GM19468 (cell line): ENCODE data around the gene PLIN3.
"Not testable (repeated sequence)": the region's sequence is repeated elsewhere in the genome, so short reads cannot be mapped to it uniquely, and the experiment has no call there.

Source experiments
- ATAC-seq: cut with Tn5 transposase; IDR thresholded peaks from one replicate; pipeline ENCODE4 v1.9.1; 2021; ENCODE audit warnings: mild to moderate bottlenecking, moderate library complexity, moderate number of reproducible peaks; ENCODE audit not compliant: unreplicated experiment; ENCODE audit errors: extremely low read depth

Gene PLIN3

GRCh38 chr19:4851551-4852290 is 15.7 kb downstream of the PLIN3 start:
- no peak for ATAC-seq

GRCh38 chr19:4849019-4849418 is 18.4 kb downstream of the PLIN3 start:
- no peak for ATAC-seq

DNA sequence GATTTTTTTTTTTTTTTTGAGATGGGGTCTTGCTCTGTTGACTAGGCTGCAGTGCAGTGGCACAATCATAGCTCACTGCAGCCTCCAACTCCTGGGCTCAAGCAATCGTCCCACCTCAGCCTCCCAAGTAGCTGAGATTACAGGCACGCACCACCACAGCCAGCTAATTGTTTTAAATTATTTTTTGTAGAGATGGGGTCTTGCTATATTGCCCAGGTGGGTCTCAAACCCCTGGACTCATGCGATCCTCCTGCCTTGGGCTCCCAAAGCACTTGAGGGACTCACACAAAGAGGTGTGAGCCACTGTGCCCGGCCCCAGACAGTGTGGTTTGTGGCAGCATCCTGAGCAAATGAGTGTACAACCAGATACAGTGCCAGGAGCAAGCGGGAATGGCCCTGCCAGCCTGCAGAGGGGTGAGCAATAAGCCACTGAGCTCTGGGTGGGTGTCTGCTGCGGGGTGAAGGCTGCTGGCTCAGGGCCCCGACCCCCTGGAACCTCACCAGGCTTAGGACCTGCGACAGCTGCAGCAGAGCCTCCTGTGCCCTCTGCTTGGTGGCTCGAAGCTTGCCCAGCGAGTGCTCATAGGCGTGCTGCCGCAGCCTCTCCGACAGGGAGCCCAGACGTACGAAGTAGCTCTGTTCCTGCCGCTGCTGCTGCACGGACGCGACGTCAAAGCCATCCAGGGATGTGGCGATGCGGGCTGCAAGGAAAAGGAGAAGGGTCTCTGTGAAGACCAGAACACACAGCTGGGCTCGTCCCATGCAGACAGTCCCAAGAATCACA is 20.1 kb downstream of the PLIN3 start:
- ATAC-seq = no peak

- not testable (repeated sequence) for ATAC-seq
These were observed 21.5 kb downstream of the PLIN3 start for GRCh38 chr19:4845975-4846374.

DNA sequence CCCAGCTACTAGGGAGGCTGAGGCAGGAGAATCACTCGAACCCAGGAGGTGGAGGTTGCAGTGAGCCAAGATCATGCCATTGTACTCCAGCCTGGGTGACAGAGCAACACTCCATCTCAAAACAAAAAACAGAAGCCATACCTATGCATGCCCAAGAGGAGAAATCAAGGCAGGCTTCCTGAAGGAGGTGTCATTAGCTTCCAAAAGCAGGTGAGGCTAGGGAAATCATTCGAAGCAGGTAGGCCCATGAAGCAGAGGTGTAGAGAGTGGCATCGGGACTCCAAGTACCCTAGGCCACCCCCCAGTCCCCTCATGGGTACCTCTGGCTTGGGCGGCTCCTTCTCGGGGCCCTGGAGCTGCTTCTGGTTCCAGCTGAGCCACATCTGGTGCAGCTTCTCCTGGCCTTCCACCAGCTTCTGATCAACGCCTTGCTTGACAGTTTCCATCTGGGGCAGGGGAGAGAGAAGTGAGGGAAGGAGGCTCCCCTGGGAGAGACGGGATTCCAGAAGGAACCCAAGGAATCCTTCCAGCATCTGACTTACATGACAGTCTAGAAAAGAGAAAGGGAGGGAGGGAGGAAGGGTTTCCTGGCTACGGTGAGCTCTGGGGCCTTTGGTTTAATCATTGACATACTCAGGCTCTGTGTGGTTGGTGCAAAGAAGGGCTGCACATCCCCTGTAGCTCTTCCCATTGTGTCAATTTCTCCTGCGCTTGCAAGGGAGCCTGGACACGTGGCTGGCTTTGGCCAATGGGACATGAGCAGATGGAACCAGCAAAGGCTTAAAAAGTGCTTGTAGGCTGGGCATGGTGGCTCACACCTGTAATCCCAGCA is 22.9 kb downstream of the PLIN3 start:
- no peak for ATAC-seq

GRCh38 chr19:4843647-4843965 is 23.9 kb downstream of the PLIN3 start:
- no peak for ATAC-seq

DNA sequence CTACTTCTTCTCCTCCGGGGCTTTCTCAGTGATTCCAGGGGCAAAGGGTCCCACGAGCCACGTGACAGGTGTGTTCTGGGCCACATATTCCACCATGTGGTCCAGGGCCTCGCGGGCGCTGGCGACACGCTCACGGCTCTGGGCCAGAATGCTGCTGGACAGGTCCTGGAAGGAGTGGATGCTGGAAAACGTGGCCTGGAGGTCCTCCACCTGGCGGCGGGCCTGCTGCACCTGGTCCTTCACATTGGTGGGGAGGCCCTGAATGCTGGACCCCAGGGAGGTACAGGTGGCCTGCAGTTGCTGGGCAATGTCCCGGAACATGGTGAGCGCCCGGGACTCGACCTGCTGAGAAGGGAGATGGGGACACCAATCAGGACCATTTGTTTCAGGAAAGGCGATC is 28.3 kb downstream of the PLIN3 start:
- no peak for ATAC-seq

DNA sequence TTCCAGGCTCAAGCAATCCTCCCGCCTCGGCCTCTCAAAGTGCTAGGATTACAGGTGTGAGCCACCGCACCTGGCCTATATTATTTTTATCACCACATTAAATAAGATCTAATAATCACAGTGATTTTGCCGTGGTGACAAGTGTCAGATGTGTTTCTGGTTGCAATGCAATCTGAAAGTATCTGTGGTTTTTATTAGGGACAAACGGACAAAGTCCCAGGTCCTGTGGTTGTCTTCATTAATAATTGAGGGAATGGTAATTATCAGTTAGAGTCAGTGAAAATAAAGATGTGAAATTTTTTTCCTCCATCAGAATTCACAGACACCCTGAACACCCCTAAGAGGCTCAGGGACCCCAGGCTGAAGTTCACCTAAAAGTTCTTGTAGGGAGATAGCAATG is 34.7 kb downstream of the PLIN3 start:
- ATAC-seq = no peak

DNA sequence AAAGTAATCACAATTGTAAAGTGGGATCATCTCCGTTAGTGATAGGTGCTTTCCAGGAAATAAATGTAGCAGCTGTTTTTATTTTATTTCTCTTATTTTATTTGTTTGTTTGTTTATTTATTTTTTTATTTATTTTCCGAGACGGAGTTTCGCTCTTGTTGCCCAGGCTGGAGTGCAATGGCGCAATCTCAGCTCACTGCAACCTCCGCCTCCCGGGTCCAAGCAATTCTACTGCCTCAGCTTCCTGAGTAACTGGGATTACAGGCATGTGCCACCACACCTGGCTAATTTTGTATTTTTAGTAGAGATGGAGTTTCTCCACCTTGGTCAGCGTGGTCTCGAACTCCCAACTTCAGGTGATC is 35.5 kb downstream of the PLIN3 start:
- not testable (repeated sequence) for ATAC-seq

GRCh38 chr19:4831304-4831978 is 36.0 kb downstream of the PLIN3 start, which contains the start of gene TICAM1:
Gene TICAM1, minus strand, starts transcription at chr19:4831712. Its CDS starts 13,335 bp downstream, at chr19:4818377.
- ATAC-seq = no peak

DNA sequence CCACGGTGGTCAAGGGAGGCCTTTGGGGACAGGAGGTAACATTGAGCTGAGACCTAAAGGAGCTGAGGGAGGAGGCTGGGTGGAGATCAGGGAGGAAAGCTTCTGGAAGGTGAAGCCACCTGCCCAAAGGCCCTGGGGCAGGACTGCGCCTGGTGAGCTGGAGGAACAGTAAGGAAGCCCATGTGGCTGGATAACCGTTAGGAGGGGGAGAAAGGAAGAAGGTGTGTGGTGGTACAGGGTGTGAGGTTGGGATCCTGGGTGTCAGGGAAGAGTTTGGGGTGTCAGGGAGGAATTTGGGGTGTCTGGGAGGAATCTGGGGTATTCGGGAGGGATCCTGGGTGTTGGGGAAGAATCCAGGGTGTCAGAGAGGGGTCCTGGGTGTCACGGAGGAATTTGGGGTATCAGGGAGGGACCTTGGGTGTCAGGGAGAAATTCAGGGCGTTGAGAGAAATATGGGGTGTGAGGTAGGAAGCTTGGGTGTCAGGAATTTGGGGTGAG is 36.6 kb downstream of the PLIN3 start:
- no peak for ATAC-seq

DNA sequence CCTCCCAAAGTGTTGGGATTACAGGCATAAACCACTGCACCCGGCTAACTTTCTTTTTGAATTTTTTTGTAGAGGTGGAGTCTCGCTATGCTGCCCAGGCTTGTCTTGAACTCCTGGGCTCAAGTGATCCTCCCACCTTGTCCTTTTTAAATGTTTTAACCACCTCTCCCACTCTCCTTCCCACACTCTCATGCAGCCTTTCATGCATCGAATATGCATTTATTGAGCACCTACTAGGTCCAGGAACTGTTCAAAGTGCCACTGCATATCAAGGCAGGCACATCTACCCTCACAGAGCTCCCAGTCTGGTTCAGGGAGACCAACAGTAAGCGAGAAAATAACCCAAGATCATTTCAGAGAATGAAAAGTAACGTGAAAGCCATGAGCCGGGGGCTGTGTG is 37.1 kb downstream of the PLIN3 start:
- ATAC-seq = no peak

DNA sequence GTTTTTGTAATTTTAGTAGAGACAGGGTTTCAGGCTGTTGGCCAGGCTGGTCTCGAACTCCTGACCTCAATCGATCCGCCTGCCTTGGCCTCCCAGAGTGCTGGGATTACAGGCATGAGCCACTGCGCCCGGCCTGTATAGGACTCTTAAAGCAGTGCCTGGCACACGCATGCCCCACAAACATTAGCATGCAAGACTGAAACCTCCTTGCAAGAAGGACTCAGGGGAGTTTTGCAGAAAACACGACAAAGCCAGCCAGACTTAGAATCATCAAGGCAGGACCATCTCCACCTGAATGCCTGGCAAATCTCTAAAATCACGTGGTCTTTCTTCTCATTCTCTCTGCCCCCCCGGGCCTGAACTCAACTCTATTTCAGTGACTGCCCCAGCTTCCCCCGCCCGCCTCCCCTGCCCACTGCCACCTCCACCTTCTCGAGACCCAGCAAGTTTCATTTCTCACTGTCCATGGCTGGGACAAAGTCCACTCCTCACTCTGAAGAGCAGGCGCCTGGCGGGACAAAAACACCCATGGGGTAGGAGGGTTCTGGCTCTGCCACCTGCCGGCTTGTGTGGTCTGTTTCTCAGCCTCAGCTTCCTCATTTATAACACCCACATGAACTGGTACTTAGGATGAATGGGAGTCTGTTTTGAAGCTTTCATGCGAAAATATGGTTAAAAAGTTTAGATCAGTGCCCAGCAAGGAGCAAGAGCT is 38.3 kb downstream of the PLIN3 start:
- ATAC-seq = no peak

DNA sequence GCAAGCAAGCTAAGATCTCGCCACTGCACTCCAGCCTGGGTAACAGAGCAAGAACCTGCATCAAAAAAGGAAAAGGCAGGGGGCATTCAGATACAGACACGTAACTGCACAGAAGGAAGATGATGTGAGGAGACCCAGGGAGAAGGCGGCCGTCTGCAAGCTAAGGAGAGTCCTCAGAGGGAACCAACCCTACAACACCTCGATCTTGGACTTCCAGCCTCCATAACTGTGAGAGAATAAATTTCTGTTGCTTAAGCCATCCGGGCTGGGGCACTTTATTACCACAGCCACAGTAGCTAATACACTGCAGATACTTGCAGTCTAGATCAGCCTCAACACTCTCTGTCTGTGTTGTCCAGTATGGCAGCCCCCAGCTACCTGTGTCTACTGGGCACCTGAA is 43.9 kb downstream of the PLIN3 start:
- ATAC-seq = no peak

DNA sequence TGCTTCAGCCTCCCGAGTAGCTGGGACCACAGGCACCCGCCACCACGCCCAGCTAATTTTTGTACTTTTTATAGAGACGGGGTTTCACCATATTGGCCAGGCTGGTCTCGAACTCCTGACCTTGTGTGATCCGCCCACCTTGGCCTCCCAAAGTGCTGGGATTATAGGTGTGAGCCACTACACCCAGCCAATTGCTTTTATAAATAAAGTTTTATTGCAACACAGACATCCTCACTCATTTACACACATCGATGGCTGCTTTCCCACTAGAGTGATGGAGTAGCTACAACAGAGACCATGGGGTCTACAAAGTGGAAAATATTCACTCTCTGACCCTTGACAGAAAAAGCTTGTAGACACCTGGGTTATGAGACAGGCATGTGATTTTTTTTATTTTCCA is 45.1 kb downstream of the PLIN3 start:
- not testable (repeated sequence) for ATAC-seq

DNA sequence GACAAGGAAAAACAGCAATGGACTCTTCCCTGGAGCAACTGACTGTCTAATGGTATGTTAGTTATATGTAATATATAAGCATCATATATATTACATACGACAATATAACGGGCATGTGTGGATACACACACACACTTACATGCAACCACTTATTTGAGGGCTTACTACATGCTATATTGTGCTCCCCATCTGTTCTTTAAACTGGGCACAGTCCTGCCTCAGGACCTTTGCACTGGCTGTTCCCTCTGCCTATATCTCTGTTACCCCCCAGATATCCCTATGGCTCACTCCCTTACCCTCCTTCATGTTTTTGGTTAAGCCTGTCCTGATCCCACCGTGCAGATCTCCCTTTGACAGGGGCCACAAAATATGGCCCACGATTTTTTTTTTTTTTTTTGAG is 46.2 kb downstream of the PLIN3 start:
- no peak for ATAC-seq

- no peak for ATAC-seq
These were observed 49.8 kb downstream of the PLIN3 start for GRCh38 chr19:4817467-4818277.

GRCh38 chr19:4816950-4817278 is 50.6 kb downstream of the PLIN3 start:
- no peak for ATAC-seq
